GM21528 (cell line): Measurements from ENCODE around the gene PIEZO2.

ENCODE experiments used
- ATAC-seq: cut with Tn5 transposase; IDR thresholded peaks from one replicate; pipeline ENCODE4 v1.9.1; 2021; ENCODE audit warnings: mild to moderate bottlenecking, moderate library complexity; ENCODE audit not compliant: unreplicated experiment, low FRiP score

The PIEZO2 gene

GRCh38 chr18:11071300-11071699, 78.1 kb downstream of the PIEZO2 start:
- no peak for ATAC-seq

- ATAC-seq, result no peak
Measured at GRCh38 chr18:11070593-11070992, 78.8 kb downstream of the PIEZO2 start.

GRCh38 chr18:11066038-11066437, 83.3 kb downstream of the PIEZO2 start:
- ATAC-seq, result no peak

- no peak for ATAC-seq
Measured at GRCh38 chr18:11064727-11065460, 84.5 kb downstream of the PIEZO2 start.

GRCh38 chr18:11064106-11064505, 85.3 kb downstream of the PIEZO2 start:
- no peak for ATAC-seq

- no peak for ATAC-seq
Measured at GRCh38 chr18:11055721-11056120, 93.6 kb downstream of the PIEZO2 start.

- ATAC-seq, result no peak
Measured at GRCh38 chr18:11054497-11054896, 94.9 kb downstream of the PIEZO2 start.

- no peak for ATAC-seq
Measured at GRCh38 chr18:11053293-11053692, 96.1 kb downstream of the PIEZO2 start.

- ATAC-seq, result no peak
Measured at GRCh38 chr18:11052800-11053199, 96.6 kb downstream of the PIEZO2 start.

GRCh38 chr18:11051462-11051861, 97.9 kb downstream of the PIEZO2 start:
- ATAC-seq, result no peak

- ATAC-seq, result no peak
Measured at GRCh38 chr18:11050966-11051365, 98.4 kb downstream of the PIEZO2 start.

- ATAC-seq, result no peak
Measured at GRCh38 chr18:11047817-11048216, 101.6 kb downstream of the PIEZO2 start.

- no peak for ATAC-seq
Measured at GRCh38 chr18:11047156-11047555, 102.2 kb downstream of the PIEZO2 start.

GRCh38 chr18:11046140-11046539, 103.2 kb downstream of the PIEZO2 start:
- ATAC-seq, result no peak

- ATAC-seq, result no peak
Measured at GRCh38 chr18:11043694-11044093, 105.7 kb downstream of the PIEZO2 start.

GRCh38 chr18:11042247-11042646, 107.1 kb downstream of the PIEZO2 start:
- ATAC-seq, result no peak

GRCh38 chr18:11040823-11041656, 108.3 kb downstream of the PIEZO2 start:
- ATAC-seq, result no peak

- ATAC-seq, result no peak
Measured at GRCh38 chr18:11040359-11040758, 109.0 kb downstream of the PIEZO2 start.

- no peak for ATAC-seq
Measured at GRCh38 chr18:11037533-11038240, 111.7 kb downstream of the PIEZO2 start.

- ATAC-seq, result no peak
Measured at GRCh38 chr18:11035814-11036495, 113.4 kb downstream of the PIEZO2 start.

- ATAC-seq, result no peak
Measured at GRCh38 chr18:11035376-11035775, 114.0 kb downstream of the PIEZO2 start.
